ENCODE data around the gene ACE. TPM values are rescaled to one million over a fixed set of nuclear protein-coding genes. Genes with fewer than 3 reads are reported as not detected.

The ACE gene
- total RNA-seq, 1 donor from 2014 or later = 72.6 TPM

GRCh38 chr17:63441654-63442053, 35.2 kb upstream of the ACE start:
- DNase-seq (ENCODE audit: low spot score in 2 of 2) = no peak
- Histone ChIP-seq H3K27ac (no peak overlapping the region), H3K4me1 (peaks cover 2 to 4% of the 10 kb centered on the region in 2 donors)

DNA sequence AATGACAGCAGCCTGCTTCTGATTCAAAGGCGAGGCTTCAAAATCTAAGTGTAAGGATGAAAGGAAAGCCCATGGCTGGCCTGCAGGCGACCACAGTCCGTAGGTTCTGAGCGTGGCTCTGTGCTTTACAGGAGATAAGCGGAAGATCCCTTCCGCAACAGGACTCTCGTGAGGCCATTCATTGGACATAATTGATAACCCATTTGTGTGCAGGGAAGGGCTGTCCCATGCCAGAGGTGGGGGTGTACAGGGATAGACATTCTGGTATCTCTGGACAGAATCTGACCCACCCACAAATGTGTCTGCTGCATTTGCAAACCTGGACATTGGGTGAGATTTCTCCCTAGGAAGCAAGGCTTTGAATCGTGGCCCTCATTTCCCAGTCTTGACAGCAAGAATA, 34.8 kb upstream of the ACE start:
- DNase-seq (ENCODE audit: low spot score in 2 of 2) = no peak
- no peak for TF ChIP-seq CTCF (IDR thresholded peaks at IDR 0.05)
- H3K4me1 ChIP-seq = peaks cover 5 to 8% of the 10 kb centered on the region in 2 donors
- H3K27me3 ChIP-seq = no peaks in the 10 kb centered on the region
- intact Hi-C loops (cut with DNase I) = no loop called here
- no peak overlapping the region for H3K27ac ChIP-seq
- H3K4me3 ChIP-seq = no peak overlapping the region
- H3K36me3 ChIP-seq = no peaks in the 10 kb centered on the region
- no peaks in the 10 kb centered on the region for H3K9me3 ChIP-seq

More at GRCh38 chr17:63441654-63442053, 35.2 kb upstream of the ACE start:
- intact Hi-C loops (cut with DNase I) = no loop called here
- Histone ChIP-seq H3K9me3 (no peaks in the 10 kb centered on the region), H3K36me3 (no peaks in the 10 kb centered on the region), H3K4me3 (no peak overlapping the region), H3K27me3 (no peaks in the 10 kb centered on the region)
- no peak for TF ChIP-seq CTCF (IDR thresholded peaks at IDR 0.05)

- no peak for DNase-seq (ENCODE audit: low spot score in 2 of 2)
- H3K27me3 ChIP-seq = no peaks in the 10 kb centered on the region
- peaks cover 8 to 9% of the 10 kb centered on the region in 2 donors for H3K4me1 ChIP-seq
- H3K9me3 ChIP-seq = no peaks in the 10 kb centered on the region
- no peak for TF ChIP-seq CTCF (IDR thresholded peaks at IDR 0.05)
- no peaks in the 10 kb centered on the region for H3K36me3 ChIP-seq
- H3K27ac ChIP-seq = no peak overlapping the region
- intact Hi-C loops (cut with DNase I) = no loop called here
- H3K4me3 ChIP-seq = no peak overlapping the region
These were observed 34.3 kb upstream of the ACE start for GRCh38 chr17:63442549-63443035.

DNA sequence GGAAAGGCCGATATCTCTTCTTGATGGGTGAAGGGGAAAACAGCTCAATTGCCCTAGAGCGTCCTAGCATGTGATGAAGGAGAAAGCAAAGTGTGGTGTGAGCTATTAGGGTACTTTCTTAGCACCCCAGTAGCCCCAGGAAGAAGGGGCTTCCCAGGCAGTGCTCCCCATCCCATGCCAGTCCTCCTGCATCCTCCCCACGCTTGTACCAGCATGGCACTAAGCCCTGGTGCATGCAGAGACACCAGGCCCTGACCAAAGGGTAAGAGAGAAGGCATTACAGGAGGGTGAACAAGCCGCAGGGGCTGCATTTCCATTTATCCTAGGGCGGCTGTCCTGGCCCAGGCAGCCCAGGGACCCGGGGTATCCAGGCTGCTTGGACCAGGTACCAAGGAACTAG, 33.8 kb upstream of the ACE start:
- Histone ChIP-seq H3K36me3 (no peaks in the 10 kb centered on the region), H3K4me3 (no peak overlapping the region), H3K27me3 (no peaks in the 10 kb centered on the region), H3K9me3 (no peaks in the 10 kb centered on the region), H3K27ac (no peak overlapping the region), H3K4me1 (peaks cover 8 to 9% of the 10 kb centered on the region in 2 donors)
- intact Hi-C loops (cut with DNase I) = no loop called here
- DNase-seq (ENCODE audit: low spot score in 2 of 2) = no peak
- TF ChIP-seq CTCF (IDR thresholded peaks at IDR 0.05) = no peak

DNA sequence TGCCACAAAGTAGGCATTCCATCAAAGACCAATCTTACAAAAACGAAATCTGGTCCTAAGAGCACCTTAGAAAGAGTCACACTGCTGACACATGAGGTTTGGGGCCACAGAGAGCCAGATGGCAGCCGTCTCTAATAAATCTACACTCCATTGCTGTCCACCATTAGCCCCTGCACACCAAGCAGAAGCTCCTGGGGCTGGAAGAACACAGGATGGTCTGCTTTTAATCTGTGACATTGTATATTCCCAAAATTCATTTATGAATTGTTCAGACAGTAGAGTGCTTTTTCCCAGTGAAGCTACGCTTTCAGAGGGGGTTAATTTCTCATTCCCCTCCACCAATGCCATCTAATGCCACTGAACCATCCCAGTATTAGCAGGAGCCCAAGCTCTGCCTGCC, 32.4 kb upstream of the ACE start:
- H3K4me3 ChIP-seq = no peak overlapping the region
- no peak overlapping the region for H3K27ac ChIP-seq
- H3K36me3 ChIP-seq = no peaks in the 10 kb centered on the region
- TF ChIP-seq CTCF (IDR thresholded peaks at IDR 0.05) = no peak
- no peak for DNase-seq (ENCODE audit: low spot score in 2 of 2)
- no peaks in the 10 kb centered on the region for H3K27me3 ChIP-seq
- no peaks in the 10 kb centered on the region for H3K9me3 ChIP-seq
- H3K4me1 ChIP-seq = peaks cover 8 to 9% of the 10 kb centered on the region in 2 donors
- intact Hi-C loops (cut with DNase I) = no loop called here

DNA sequence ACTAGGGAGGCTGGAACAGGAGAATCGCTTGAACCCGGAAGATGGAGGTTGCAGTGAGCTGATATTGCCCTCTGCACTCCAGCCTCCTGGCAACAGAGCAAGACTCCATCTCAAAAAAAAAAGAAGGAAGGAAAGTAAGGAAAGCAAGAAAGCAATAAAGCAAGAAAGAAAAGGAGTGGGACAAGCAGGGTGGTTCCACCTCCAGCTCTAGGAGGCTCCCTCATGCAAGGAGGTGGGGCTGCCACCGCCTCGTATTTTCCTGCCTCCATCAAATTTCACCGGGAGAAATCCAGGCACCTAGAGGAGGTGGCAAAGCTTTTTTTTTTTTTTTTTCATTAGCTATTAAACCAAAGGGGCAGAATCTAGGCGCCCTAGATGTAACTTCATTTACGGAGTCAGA, 31.8 kb upstream of the ACE start:
- no peak overlapping the region for H3K27ac ChIP-seq
- no peaks in the 10 kb centered on the region for H3K9me3 ChIP-seq
- no peak for DNase-seq (ENCODE audit: low spot score in 2 of 2)
- no peak for TF ChIP-seq CTCF (IDR thresholded peaks at IDR 0.05)
- intact Hi-C loops (cut with DNase I) = loop anchor here (5.0 kb wide), 1 partner anchor 177 kb away; the partner anchor contains the start of gene MAP3K3
- no peaks in the 10 kb centered on the region for H3K27me3 ChIP-seq
- peaks cover 8 to 9% of the 10 kb centered on the region in 2 donors for H3K4me1 ChIP-seq
- H3K36me3 ChIP-seq = no peaks in the 10 kb centered on the region
- H3K4me3 ChIP-seq = peak overlapping the region; percentile 75 to 82

Data from ascending aorta (tissue), 2 donors.